Pancreas (tissue), 10 donors: ENCODE data around the gene ANGPTL5. TPM values are rescaled to one million over a fixed set of nuclear protein-coding genes. Genes with fewer than 3 reads are reported as not detected.

Experiments used
- ATAC-seq, 4 donors: fragments of 200-7000 bp; cut with Tn5 transposase; one replicate each; pipeline versions ENCODE4 v1.8.0 to v1.9.1; 2020; ENCODE audit warnings: mild to moderate bottlenecking in 4 of 4, moderate library complexity in 4 of 4
- DNase-seq, 6 donors: peaks; one replicate each; pipeline ENCODE4 v3.0.0-alpha.2; 2020
- FAIRE-seq: peaks from 2 replicates; lab custom pipeline; 2012; peaks lifted over from hg19 to GRCh38; lab: Jason Lieb, UNC
- H3K27ac ChIP-seq, 4 donors: fragments of 200-600 bp; sonication (generic); 1 replicate in 3 of 4; 2 replicates in 1 of 4; pipeline versions ENCODE4 v1.5.0 to v1.8.0; 2020
- H3K27me3 ChIP-seq, 4 donors: fragments of 200-600 bp; one replicate each; pipeline ENCODE4 v1.8.0; 2021
- H3K36me3 ChIP-seq, 3 donors: fragments of 200-600 bp; sonication (generic) in 1 of 3; one replicate each; pipeline versions ENCODE4 v1.5.0 to v1.8.0; 2020 to 2021
- H3K4me1 ChIP-seq, 3 donors: fragments of 200-600 bp; one replicate each; pipeline ENCODE4 v1.8.0; 2021
- H3K4me3 ChIP-seq, 4 donors: fragments of 200-600 bp; sonication (generic) in 2 of 4; one replicate each; pipeline versions ENCODE4 v1.5.0 to v1.8.0; 2020 to 2021
- H3K9me3 ChIP-seq, 4 donors: fragments of 200-600 bp; one replicate each; pipeline ENCODE4 v1.8.0; 2021
- CTCF ChIP-seq, 4 donors: fragments of 200-600 bp; sonication (generic) in 3 of 4; IDR thresholded peaks; one replicate each; pipeline versions ENCODE4 v1.5.0 to v1.8.0; 2021; ENCODE audit warnings: antibody characterized with exemption in 4 of 4
- WGBS, 2 donors: extraction: QIAGEN DNeasy Blood & Tissue Kit; methylation state at CpG; one replicate each; pipeline ENCODE4 v1.1.7; 2013; 5-methylcytosine and 5-hydroxymethylcytosine counted together
- intact Hi-C, 3 donors: fragments of 100-400 bp; cut with DNase I; formaldehyde crosslinking; loops; one replicate each; pipeline versions ENCODE4 v1.11.1 to v1.14.2; 2022
- polyA plus RNA-seq, 2 donors: library from polyadenylated mRNA; stranded (reverse); fragments of 200-250 nt; gene quantifications; one replicate each; pipeline ENCODE4 v1.2.3, GENCODE V29; 2013
- total RNA-seq, 6 donors: library from RNA; stranded (reverse); fragmentation: NEBNext Ultra II Directional in 4 of 6; extraction: Animal tissue kit (Norgen Biotek cat#: 25700) in 4 of 6; gene quantifications; one replicate each; pipeline versions ENCODE4 v1.2.1 to v1.2.4, GENCODE V29; 2021 to 2023
- donor health status: healthy with polysubstance abuse.
- donor health status: DM: no; HTN: no; CAD: no; lungs with moderate emphysema.
- donor health status: DM: no; HTN: no; CAD: no.
- donor health status: control.
- donor health status: control.
- donor health status: Bipolar disorder and iron deficiency.
- donor health status: DM: yes; HTN: yes; CAD: no.
- donor health status: DM: no; HTN: no; CAD: no.
- donor health status: DM: no; HTN: no; CAD: no.
- donor health status: DM: yes; HTN: yes; CAD: no.

Gene ANGPTL5
- total and polyA plus RNA-seq, 8 donors = 0.14 to 0.21 TPM; not detected in 6

- Histone ChIP-seq H3K4me1 (no peaks in the 10 kb centered on the region), H3K27me3 (no peaks in the 10 kb centered on the region), H3K27ac (no peak overlapping the region), H3K4me3 (no peak overlapping the region), H3K9me3 (no peaks in the 10 kb centered on the region), H3K36me3 (no peaks in the 10 kb centered on the region)
- TF ChIP-seq CTCF (IDR thresholded peaks at IDR 0.05) = no peak
- intact Hi-C loops = no loop called here
- no peak for ATAC-seq
- no peak for DNase-seq
- no peak for FAIRE-seq
- WGBS, 2 donors = 69 to 94% methylated on average over 1 of the region's 1 CpG
Observed at GRCh38 chr11:101907815-101908214, 8.5 kb downstream of the ANGPTL5 start.

GRCh38 chr11:101894505-101894904 lies 21.8 kb downstream of the ANGPTL5 start:
- intact Hi-C loops = no loop called here
- 52 to 54% methylated on average over 1 of the region's 1 CpG for WGBS, 2 donors
- Histone ChIP-seq H3K27me3 (no peaks in the 10 kb centered on the region), H3K27ac (no peak overlapping the region), H3K36me3 (no peaks in the 10 kb centered on the region), H3K4me1 (no peaks in the 10 kb centered on the region), H3K4me3 (no peak overlapping the region), H3K9me3 (no peaks in the 10 kb centered on the region)
- ATAC-seq = no peak
- DNase-seq = no peak
- no peak for FAIRE-seq
- TF ChIP-seq CTCF (IDR thresholded peaks at IDR 0.05) = no peak

GRCh38 chr11:101889767-101890166 lies 26.6 kb downstream of the ANGPTL5 start:
- no peak for DNase-seq
- Histone ChIP-seq H3K4me3 (no peak overlapping the region), H3K27me3 (no peaks in the 10 kb centered on the region), H3K36me3 (no peaks in the 10 kb centered on the region), H3K27ac (no peak overlapping the region), H3K9me3 (no peaks in the 10 kb centered on the region), H3K4me1 (no peaks in the 10 kb centered on the region)
- no peak for FAIRE-seq
- ATAC-seq = no peak
- 74 to 79% methylated on average over 4 of the region's 4 CpGs for WGBS, 2 donors
- intact Hi-C loops = no loop called here
- no peak for TF ChIP-seq CTCF (IDR thresholded peaks at IDR 0.05)

DNA sequence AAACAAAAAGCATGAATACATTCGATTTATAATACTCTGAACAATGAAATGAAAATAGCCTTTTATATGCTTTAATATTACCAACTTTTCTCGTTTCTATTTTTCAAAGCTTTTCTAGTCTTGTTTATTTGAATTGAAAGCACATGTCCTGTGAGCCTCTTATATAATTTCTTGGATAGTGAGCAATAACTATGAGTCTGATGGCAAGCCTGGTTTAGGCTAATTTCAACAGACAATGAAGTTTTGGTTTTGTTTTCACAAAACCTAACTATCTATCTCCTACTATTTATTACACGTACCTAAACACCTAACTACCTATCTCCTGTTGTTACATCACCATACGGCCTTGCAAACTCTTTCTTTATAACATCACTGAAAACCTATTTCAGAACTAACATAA lies 30.7 kb downstream of the ANGPTL5 start:
- no peaks in the 10 kb centered on the region for H3K4me1 ChIP-seq
- TF ChIP-seq CTCF (IDR thresholded peaks at IDR 0.05) = no peak
- H3K36me3 ChIP-seq = no peaks in the 10 kb centered on the region
- H3K27ac ChIP-seq = no peak overlapping the region
- 59 to 75% methylated on average over 4 of the region's 4 CpGs for WGBS, 2 donors
- peaks cover 0 to 5% (median 0%) of the 10 kb centered on the region in 4 donors for H3K27me3 ChIP-seq
- intact Hi-C loops = no loop called here
- H3K4me3 ChIP-seq = no peak overlapping the region
- FAIRE-seq = no peak
- no peak for ATAC-seq
- no peaks in the 10 kb centered on the region for H3K9me3 ChIP-seq
- DNase-seq = no peak

GRCh38 chr11:101881586-101881985 lies 34.7 kb downstream of the ANGPTL5 start:
- WGBS, 2 donors = 66 to 75% methylated on average over 2 of the region's 2 CpGs
- no peaks in the 10 kb centered on the region for H3K36me3 ChIP-seq
- TF ChIP-seq CTCF (IDR thresholded peaks at IDR 0.05) = no peak
- no peaks in the 10 kb centered on the region for H3K9me3 ChIP-seq
- H3K27ac ChIP-seq = no peak overlapping the region
- peaks cover 0 to 5% (median 0%) of the 10 kb centered on the region in 4 donors for H3K27me3 ChIP-seq
- DNase-seq (no peak), ATAC-seq (no peak), FAIRE-seq (no peak)
- intact Hi-C loops = no loop called here
- no peak overlapping the region for H3K4me3 ChIP-seq
- no peaks in the 10 kb centered on the region for H3K4me1 ChIP-seq
